Measurements from ENCODE around the gene RLF. TPM values are rescaled to one million over a fixed set of nuclear protein-coding genes. Genes with fewer than 3 reads are reported as not detected.

The RLF gene
- total RNA-seq (ENCODE audit: low replicate concordance), result 17.0 and 20.8 TPM in 2 replicates

GRCh38 chr1:40161125-40161887, at the start of gene RLF:
TSS of gene RLF (plus strand) at chr1:40161387. CDS start at chr1:40161400, 13 bp downstream.

GRCh38 chr1:40247655-40248054, 86.5 kb downstream of the RLF start, which contains the start of gene TMCO2:
TSS of gene TMCO2 (plus strand) at chr1:40247937. CDS start at chr1:40247994, 57 bp downstream.

GRCh38 chr1:40257688-40258444, 96.7 kb downstream of the RLF start, which contains the start of gene ZMPSTE24:
TSS of gene ZMPSTE24 (plus strand) at chr1:40258236. CDS start at chr1:40258272, 36 bp downstream.

Other genes starting within 250 kb of the RLF start
- 1.9 and 2.1 TPM in 2 replicates for gene MFSD2A, start 206.2 kb upstream of the RLF start, total RNA-seq (ENCODE audit: low replicate concordance)
- gene CAP1, start 120.7 kb upstream of the RLF start, total RNA-seq (ENCODE audit: low replicate concordance), result 360 and 695 TPM in 2 replicates
- gene PPT1, start 64.1 kb upstream of the RLF start, total RNA-seq (ENCODE audit: low replicate concordance), result 22.8 and 34.7 TPM in 2 replicates
- not detected in 2 replicates for gene TMCO2, start 86.5 kb downstream of the RLF start, total RNA-seq (ENCODE audit: low replicate concordance)
- gene ZMPSTE24, start 96.8 kb downstream of the RLF start, total RNA-seq (ENCODE audit: low replicate concordance), result 41.4 and 53.4 TPM in 2 replicates
- 0.59 and 1.3 TPM in 2 replicates for gene COL9A2, start 155.9 kb downstream of the RLF start, total RNA-seq (ENCODE audit: low replicate concordance)
- gene SMAP2, start 212.3 kb downstream of the RLF start, total RNA-seq (ENCODE audit: low replicate concordance), result 5.7 and 8.6 TPM in 2 replicates

Data from smooth muscle cell of the coronary artery (primary cell).